A673 (cell line): ENCODE data around the gene TAS2R31. TPM values are rescaled to one million over a fixed set of nuclear protein-coding genes. Genes with fewer than 3 reads are reported as not detected.

Source experiments
- BruUV-seq: library from RNA; stranded (reverse); fragments of 400-500 nt; replicated peaks from 2 replicates; lab custom pipeline; 2021; lab: Mats Ljungman, UMichigan
- CTCF ChIA-PET: fragments of 300-600 bp; sonication (Branson Sonifier 250); formaldehyde crosslinking; loops from one replicate; lab custom pipeline; 2022; ENCODE audit warnings: antibody characterized with exemption; lab: Charles Lee
- POLR2A ChIA-PET: fragments of 300-600 bp; sonication (Branson Sonifier 250); formaldehyde crosslinking; loops from one replicate; lab custom pipeline; 2022; ENCODE audit warnings: antibody characterized with exemption; ENCODE audit not compliant: low non-redundant PET; lab: Charles Lee
- DNase-seq: peaks from one replicate; pipeline ENCODE4 v3.0.0-alpha.2; 2015; ENCODE audit warnings: low spot score
- H3K27ac ChIP-seq: fragments of 200-600 bp; sonication (generic); 2 replicates; pipeline ENCODE4 v1.5.1; 2016; ENCODE audit warnings: mixed run types, low read depth, mild to moderate bottlenecking, mixed read lengths, antibody characterized with exemption, low read length; ENCODE audit not compliant: poor library complexity, severe bottlenecking
- H3K27me3 ChIP-seq: fragments of 200-600 bp; sonication (generic); replicated peaks from 2 replicates; pipeline ENCODE4 v1.6.1; 2017; ENCODE audit warnings: mixed run types, low read depth, mild to moderate bottlenecking, mixed read lengths, antibody characterized with exemption, low read length; ENCODE audit not compliant: insufficient read depth, poor library complexity
- H3K36me3 ChIP-seq: fragments of 200-600 bp; sonication (generic); 2 replicates; pipeline ENCODE4 v1.6.1; 2016; ENCODE audit warnings: mixed run types, mild to moderate bottlenecking, mixed read lengths, antibody characterized with exemption, low read length; ENCODE audit not compliant: insufficient read depth, poor library complexity, severe bottlenecking
- H3K4me1 ChIP-seq: fragments of 200-600 bp; sonication (generic); 2 replicates; pipeline ENCODE4 v1.6.1; 2017; ENCODE audit warnings: mixed run types, mild to moderate bottlenecking, mixed read lengths, antibody characterized with exemption, low read length; ENCODE audit not compliant: insufficient read depth, poor library complexity, severe bottlenecking
- H3K4me3 ChIP-seq: fragments of 200-600 bp; sonication (generic); 2 replicates; pipeline ENCODE4 v1.5.1; 2016; ENCODE audit warnings: low read depth, mixed run types, mild to moderate bottlenecking, mixed read lengths, low read length; ENCODE audit not compliant: poor library complexity, severe bottlenecking
- H3K9me3 ChIP-seq: fragments of 200-600 bp; sonication (generic); 2 replicates; pipeline ENCODE4 v1.6.1; 2016; ENCODE audit warnings: mixed run types, low read depth, mild to moderate bottlenecking, mixed read lengths, antibody characterized with exemption, low read length; ENCODE audit not compliant: poor library complexity, severe bottlenecking
- CTCF ChIP-seq: fragments of 300-800, 200-600 bp; sonication (generic); conservative IDR thresholded peaks from 2 replicates; pipeline ENCODE4 v1.5.1; 2017; ENCODE audit warnings: low read depth, mild to moderate bottlenecking, antibody characterized with exemption, low read length, moderate library complexity, mixed read lengths
- EZH2 ChIP-seq: fragments of 200-600 bp; sonication (generic); IDR thresholded peaks from 2 replicates; pipeline ENCODE4 v1.6.1; 2017; ENCODE audit warnings: borderline replicate concordance, low read depth, mild to moderate bottlenecking, mixed read lengths, antibody characterized with exemption, low read length; ENCODE audit not compliant: poor library complexity, severe bottlenecking
- intact Hi-C: fragments of 100-400 bp; cut with micrococcal nuclease; formaldehyde crosslinking; loops from one replicate; pipeline ENCODE4 v1.10.0; 2022; ENCODE audit not compliant: unreplicated experiment
- total RNA-seq: library from RNA; stranded (reverse); gene quantifications from 2 replicates; pipeline ENCODE4 v1.2.3, GENCODE V29; 2021

TAS2R31 gene
- total RNA-seq, 1 experiment from 2014 or later = 5.2 TPM

- no peak for DNase-seq
- BruUV-seq = no TSS peak
- Histone ChIP-seq H3K36me3 (no peaks in the 10 kb centered on the region), H3K27ac (no peak overlapping the region), H3K9me3 (peaks cover 10% of the 10 kb centered on the region), H3K4me1 (no peaks in the 10 kb centered on the region), H3K27me3 (no peaks in the 10 kb centered on the region), H3K4me3 (no peak overlapping the region)
- TF ChIP-seq EZH2 = no peak
- no peak for TF ChIP-seq CTCF
- CTCF ChIA-PET = no interaction called here
- POLR2A ChIA-PET = no interaction called here
- intact Hi-C loops = no loop called here
Observed at GRCh38 chr12:10994307-10994706, 36.9 kb downstream of the TAS2R31 start.

DNA sequence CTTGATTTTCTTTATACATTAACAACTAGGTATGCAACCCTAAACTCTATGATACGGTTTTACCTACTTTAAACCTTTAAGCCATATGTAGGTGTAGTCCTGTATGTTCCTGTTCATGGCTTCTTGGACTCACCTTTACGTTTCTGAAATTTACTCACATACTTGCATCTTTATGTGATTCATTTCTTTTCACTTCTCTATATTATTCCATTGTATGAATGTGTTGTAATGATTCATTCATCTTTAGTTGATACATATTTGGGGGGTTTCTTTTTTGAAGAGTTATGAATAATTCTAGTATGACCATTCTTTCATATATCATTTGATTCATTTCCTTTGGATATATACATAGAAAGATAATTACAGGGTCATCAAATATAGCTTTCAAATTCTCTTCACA is 42.1 kb downstream of the TAS2R31 start:
- TF ChIP-seq CTCF (no peak), EZH2 (no peak)
- ChIA-PET CTCF (no interaction called here), POLR2A (no interaction called here)
- Histone ChIP-seq H3K4me3 (no peak overlapping the region), H3K27me3 (no peaks in the 10 kb centered on the region), H3K4me1 (no peaks in the 10 kb centered on the region), H3K27ac (no peak overlapping the region), H3K36me3 (no peaks in the 10 kb centered on the region), H3K9me3 (peaks cover 10% of the 10 kb centered on the region)
- no peak for DNase-seq
- BruUV-seq = no TSS peak
- intact Hi-C loops = no loop called here

DNA sequence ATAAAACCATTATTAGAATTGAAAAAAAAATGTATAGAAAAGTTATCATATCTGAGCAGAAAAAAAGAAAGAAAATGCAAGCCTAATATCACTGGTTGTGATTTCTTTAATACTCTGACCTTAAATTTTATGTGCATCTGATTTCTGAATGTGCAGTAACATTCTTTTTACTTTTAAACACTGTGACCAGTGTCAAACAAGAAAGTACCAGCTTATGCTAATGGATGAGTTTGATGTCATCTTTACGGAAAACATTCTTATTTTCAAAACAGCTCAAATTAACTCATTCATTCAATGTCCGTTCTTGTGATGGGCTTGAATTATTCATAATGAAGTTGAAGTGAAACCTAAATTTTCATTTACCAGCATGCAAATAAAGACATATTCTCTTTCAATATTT is 44.4 kb downstream of the TAS2R31 start, which contains the start of gene TAS2R50:
TSS of gene TAS2R50 (minus strand) at position 101 of the 400 bp plus-strand sequence. CDS start at position 49, 52 bp downstream.
- ChIA-PET POLR2A (no interaction called here), CTCF (no interaction called here)
- BruUV-seq = no TSS peak
- intact Hi-C loops = no loop called here
- no peak for DNase-seq
- H3K27ac ChIP-seq = no peak within 1 kb of the TSS
- no peaks in the 10 kb centered on the region for H3K27me3 ChIP-seq
- H3K36me3 ChIP-seq = no peaks in the 10 kb centered on the region
- no peak within 1 kb of the TSS for H3K4me3 ChIP-seq
- no peaks in the 10 kb centered on the region for H3K4me1 ChIP-seq
- TF ChIP-seq EZH2 = no peak
- TF ChIP-seq CTCF = no peak
- H3K9me3 ChIP-seq = peaks cover 10% of the 10 kb centered on the region
